CD4-positive, alpha-beta T cell (primary cell): ENCODE results near the gene HMCN1. TPM values are rescaled to one million over a fixed set of nuclear protein-coding genes. Genes with fewer than 3 reads are reported as not detected.

ENCODE experiments used
- ATAC-seq: fragments of 200-7000 bp; cut with Tn5 transposase; one replicate; pipeline ENCODE4 v1.10.0; 2022; ENCODE audit warnings: mild to moderate bottlenecking; ENCODE audit not compliant: poor library complexity
- CTCF ChIA-PET: fragments of 350-600 bp; sonication (Branson Sonifier 250); formaldehyde crosslinking; loops from one replicate; lab custom pipeline; 2021; ENCODE audit warnings: antibody characterized with exemption, inconsistent platforms; lab: Charles Lee
- POLR2A ChIA-PET: fragments of 350-600 bp; sonication (Branson Sonifier 250); formaldehyde crosslinking; loops from one replicate; lab custom pipeline; 2021; ENCODE audit warnings: antibody characterized with exemption, inconsistent platforms; lab: Charles Lee
- DNase-seq, 14 experiments: peaks; one replicate each; pipeline ENCODE4 v3.0.0-alpha.2; 2013 to 2020; ENCODE audit warnings: mixed read lengths in 2 of 14
- H3K27ac ChIP-seq, 2 donors: one replicate each; pipeline versions ENCODE4 v1.5.1 to v1.7.0; 2013; ENCODE audit warnings: low read length in 2 of 2, low read depth in 1 of 2, mild to moderate bottlenecking in 1 of 2
- H3K27me3 ChIP-seq, 2 experiments: 1 replicate in 1 of 2; 2 replicates in 1 of 2; pipeline versions ENCODE4 v1.6.1 to v1.7.0; 2013; ENCODE audit warnings: low read length in 2 of 2, control low read depth in 1 of 2, mild to moderate bottlenecking in 1 of 2, moderate library complexity in 1 of 2; ENCODE audit not compliant: insufficient read depth in 2 of 2, control insufficient read depth in 1 of 2
- H3K36me3 ChIP-seq: one replicate; pipeline ENCODE4 v1.6.1; 2013; ENCODE audit warnings: low read length, control low read depth; ENCODE audit not compliant: insufficient read depth
- H3K4me1 ChIP-seq: one replicate; pipeline ENCODE4 v1.6.1; 2013; ENCODE audit warnings: low read length, control low read depth; ENCODE audit not compliant: insufficient read depth
- H3K4me3 ChIP-seq: one replicate; pipeline ENCODE4 v1.5.1; 2013; ENCODE audit warnings: mild to moderate bottlenecking, low read length, moderate library complexity
- H3K9me3 ChIP-seq, 2 experiments: 1 replicate in 1 of 2; 2 replicates in 1 of 2; pipeline versions ENCODE4 v1.6.1 to v1.7.0; 2013; ENCODE audit warnings: low read length in 2 of 2, mild to moderate bottlenecking in 2 of 2, control low read depth in 1 of 2, moderate library complexity in 1 of 2; ENCODE audit not compliant: control insufficient read depth in 1 of 2, insufficient read depth in 1 of 2
- H3K27ac Mint-ChIP-seq: one replicate; pipeline ENCODE4 v1.8.0; 2020; ENCODE audit warnings: mixed read lengths
- H3K27me3 Mint-ChIP-seq: one replicate; pipeline ENCODE4 v1.8.0; 2021; ENCODE audit warnings: mixed read lengths
- H3K36me3 Mint-ChIP-seq: one replicate; pipeline ENCODE4 v1.8.0; 2021; ENCODE audit warnings: low read depth, mixed read lengths
- H3K4me1 Mint-ChIP-seq: one replicate; pipeline ENCODE4 v1.8.0; 2021; ENCODE audit warnings: low read depth, mixed read lengths
- H3K4me3 Mint-ChIP-seq: one replicate; pipeline ENCODE4 v1.8.0; 2020; ENCODE audit warnings: mild to moderate bottlenecking, mixed read lengths
- H3K9me3 Mint-ChIP-seq: one replicate; pipeline ENCODE4 v1.8.0; 2020; ENCODE audit warnings: mixed read lengths
- intact Hi-C, 2 experiments: fragments of 100-400 bp; cut with DNase I in 1 of 2; cut with micrococcal nuclease in 1 of 2; formaldehyde crosslinking; loops; one replicate each; pipeline versions ENCODE4 v1.15.1 to v1.9.0; 2023 to 2025; cut with DNase I, micrococcal nuclease
- total RNA-seq, 174 experiments: library from RNA in 2 of 174; stranded (reverse) in 2 of 174; gene quantifications; one replicate each; pipeline ENCODE4 v1.2.3 and lab custom pipeline; 2021 to 2026
- TF ChIP-seq, protein P1 (sequence below): fragments of 200-600 bp; IDR thresholded peaks from one replicate; pipeline ENCODE4 v1.8.0; 2022; ENCODE audit warnings: antibody characterized with exemption, mild to moderate bottlenecking

The HMCN1 gene
- total RNA-seq, 2 experiments from 2014 or later, result 0.14 TPM

DNA sequence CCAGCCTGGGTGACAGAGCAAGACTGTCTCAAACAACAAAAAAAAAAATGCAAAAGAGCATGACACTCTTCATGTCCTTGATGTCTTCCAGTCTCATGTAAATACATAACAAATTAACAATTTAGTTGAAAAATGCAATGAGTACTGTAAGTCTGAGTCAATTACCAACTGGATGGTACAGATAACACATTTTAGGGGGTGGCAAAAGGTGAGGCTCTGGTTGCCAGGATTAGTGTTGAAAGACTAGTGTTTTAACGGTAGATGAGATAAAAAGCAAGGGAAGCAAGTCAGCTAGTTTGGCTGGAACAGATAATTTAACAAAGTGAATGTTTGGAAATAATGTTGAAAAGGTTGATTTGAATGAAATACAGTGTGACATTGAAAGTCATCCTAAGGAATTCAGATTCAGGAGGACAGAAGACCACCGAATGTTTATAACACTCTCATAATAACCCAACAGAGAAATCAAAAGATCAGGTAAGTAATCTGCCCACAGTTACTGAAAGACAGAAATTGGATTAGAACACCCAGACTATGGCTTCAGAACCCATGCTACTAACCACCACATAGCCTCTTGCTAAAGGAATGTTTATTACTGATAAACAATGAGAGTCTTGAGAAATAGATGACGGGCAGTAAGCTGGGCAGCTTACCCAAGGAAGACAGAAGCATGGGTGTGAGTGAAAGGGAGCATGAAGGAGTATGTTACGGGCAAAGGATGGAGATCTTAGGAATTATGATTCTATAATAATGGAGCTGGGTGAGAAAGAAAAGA is 312.4 kb downstream of the HMCN1 start:
- H3K27me3 Mint-ChIP-seq, result no peaks in the 10 kb centered on the region

DNA sequence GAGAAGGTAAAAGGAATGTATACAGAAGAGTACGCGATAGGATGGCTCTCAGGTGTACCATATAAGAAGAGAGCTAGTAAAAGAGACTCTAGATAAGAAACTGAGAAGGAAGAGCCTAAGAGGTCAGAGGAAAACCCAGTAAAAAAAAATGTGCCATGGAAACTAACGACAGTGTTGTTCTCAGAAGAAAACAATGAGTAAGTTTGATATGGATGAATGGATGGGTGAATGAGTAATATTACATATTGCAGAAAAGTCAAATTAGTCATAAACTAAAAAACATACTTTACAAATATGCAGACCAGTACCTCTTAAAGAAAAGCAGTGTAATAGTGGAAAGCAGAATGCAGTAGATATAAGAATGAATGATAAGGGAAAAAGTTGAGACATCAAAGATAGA is 316.2 kb downstream of the HMCN1 start:
- no peaks in the 10 kb centered on the region for H3K36me3 ChIP-seq
- H3K9me3 ChIP-seq, result no peaks in the 10 kb centered on the region
- no peak overlapping the region for H3K27ac ChIP-seq
- Mint-ChIP-seq H3K27me3 (no peaks in the 10 kb centered on the region), H3K27ac (no peak overlapping the region), H3K4me1 (no peaks in the 10 kb centered on the region), H3K4me3 (no peak overlapping the region), H3K9me3 (no peaks in the 10 kb centered on the region), H3K36me3 (no peaks in the 10 kb centered on the region)
- intact Hi-C loops, result no loop called here
- H3K4me1 ChIP-seq, result no peaks in the 10 kb centered on the region
- no peak for DNase-seq
- TF ChIP-seq, protein P1, sequence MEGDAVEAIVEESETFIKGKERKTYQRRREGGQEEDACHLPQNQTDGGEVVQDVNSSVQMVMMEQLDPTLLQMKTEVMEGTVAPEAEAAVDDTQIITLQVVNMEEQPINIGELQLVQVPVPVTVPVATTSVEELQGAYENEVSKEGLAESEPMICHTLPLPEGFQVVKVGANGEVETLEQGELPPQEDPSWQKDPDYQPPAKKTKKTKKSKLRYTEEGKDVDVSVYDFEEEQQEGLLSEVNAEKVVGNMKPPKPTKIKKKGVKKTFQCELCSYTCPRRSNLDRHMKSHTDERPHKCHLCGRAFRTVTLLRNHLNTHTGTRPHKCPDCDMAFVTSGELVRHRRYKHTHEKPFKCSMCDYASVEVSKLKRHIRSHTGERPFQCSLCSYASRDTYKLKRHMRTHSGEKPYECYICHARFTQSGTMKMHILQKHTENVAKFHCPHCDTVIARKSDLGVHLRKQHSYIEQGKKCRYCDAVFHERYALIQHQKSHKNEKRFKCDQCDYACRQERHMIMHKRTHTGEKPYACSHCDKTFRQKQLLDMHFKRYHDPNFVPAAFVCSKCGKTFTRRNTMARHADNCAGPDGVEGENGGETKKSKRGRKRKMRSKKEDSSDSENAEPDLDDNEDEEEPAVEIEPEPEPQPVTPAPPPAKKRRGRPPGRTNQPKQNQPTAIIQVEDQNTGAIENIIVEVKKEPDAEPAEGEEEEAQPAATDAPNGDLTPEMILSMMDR, result no peak
- ChIA-PET CTCF (no interaction called here), POLR2A (no interaction called here)
- ATAC-seq, result no peak
- H3K27me3 ChIP-seq, result no peaks in the 10 kb centered on the region
- no peak overlapping the region for H3K4me3 ChIP-seq

More for the DNA sequence above, 312.4 kb downstream of the HMCN1 start:
- Histone ChIP-seq H3K27ac (no peak overlapping the region), H3K4me1 (no peaks in the 10 kb centered on the region), H3K27me3 (no peaks in the 10 kb centered on the region), H3K9me3 (no peaks in the 10 kb centered on the region), H3K4me3 (no peak overlapping the region), H3K36me3 (no peaks in the 10 kb centered on the region)
- intact Hi-C loops, result no loop called here
- Mint-ChIP-seq H3K27ac (no peak overlapping the region), H3K9me3 (no peaks in the 10 kb centered on the region), H3K4me1 (no peaks in the 10 kb centered on the region), H3K4me3 (no peak overlapping the region), H3K36me3 (no peaks in the 10 kb centered on the region)
- ChIA-PET POLR2A (no interaction called here), CTCF (no interaction called here)
- DNase-seq, result no peak
- no peak for ATAC-seq
- TF ChIP-seq, protein P1, result no peak

DNA sequence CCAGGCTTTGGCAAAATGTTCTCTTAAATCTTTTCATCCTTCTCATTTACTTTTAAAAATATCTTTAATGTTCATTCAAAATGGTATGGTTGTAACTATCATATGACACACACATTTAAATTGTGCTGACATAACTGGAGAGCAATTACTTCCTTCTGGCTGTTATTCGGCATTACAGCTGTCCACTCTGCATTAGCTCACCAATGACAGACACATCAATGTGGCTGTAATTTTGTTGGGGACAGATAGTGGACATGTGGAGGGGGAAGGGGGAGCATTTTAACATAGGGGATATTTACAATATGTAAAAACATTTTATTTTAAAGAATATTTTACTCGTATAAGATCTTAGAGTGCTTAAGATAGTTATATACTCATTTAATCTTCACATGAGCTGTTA is 319.8 kb downstream of the HMCN1 start:
- H3K27me3 Mint-ChIP-seq, result no peaks in the 10 kb centered on the region
- no peaks in the 10 kb centered on the region for H3K4me1 Mint-ChIP-seq
- Histone ChIP-seq H3K4me1 (no peaks in the 10 kb centered on the region), H3K27me3 (no peaks in the 10 kb centered on the region), H3K4me3 (no peak overlapping the region), H3K36me3 (no peaks in the 10 kb centered on the region), H3K9me3 (no peaks in the 10 kb centered on the region), H3K27ac (no peak overlapping the region)
- H3K4me3 Mint-ChIP-seq, result no peak overlapping the region
- no peaks in the 10 kb centered on the region for H3K36me3 Mint-ChIP-seq
- ATAC-seq (no peak), DNase-seq (no peak)
- CTCF ChIA-PET, result no interaction called here
- intact Hi-C loops, result no loop called here
- no peaks in the 10 kb centered on the region for H3K9me3 Mint-ChIP-seq
- POLR2A ChIA-PET, result no interaction called here
- no peak overlapping the region for H3K27ac Mint-ChIP-seq
- TF ChIP-seq, protein P1, result no peak
